Bronchial epithelial cell (primary cell): ENCODE measurements around the gene CFAP119. TPM values are rescaled to one million over a fixed set of nuclear protein-coding genes. Genes with fewer than 3 reads are reported as not detected.

Source experiments
- DNase-seq: peaks from one replicate; pipeline ENCODE4 v3.0.0-alpha.2; 2010; ENCODE audit warnings: low read depth
- FAIRE-seq: peaks from 2 replicates; lab custom pipeline; 2011; peaks lifted over from hg19 to GRCh38; lab: Jason Lieb, UNC
- H3K27me3 ChIP-seq: 2 replicates; pipeline ENCODE4 v1.5.1; 2011; ENCODE audit warnings: low read length; ENCODE audit not compliant: control insufficient read depth, insufficient read depth
- H3K36me3 ChIP-seq: 2 replicates; pipeline ENCODE4 v1.5.1; 2011; ENCODE audit warnings: low read length; ENCODE audit not compliant: control insufficient read depth, insufficient read depth
- H3K4me3 ChIP-seq: 2 replicates; pipeline ENCODE4 v1.5.1; 2011; ENCODE audit warnings: mild to moderate bottlenecking, low read depth, low read length, control low read depth
- CTCF ChIP-seq: IDR thresholded peaks from 2 replicates; pipeline ENCODE4 v1.5.1; 2011; ENCODE audit warnings: mild to moderate bottlenecking, moderate library complexity, low read length, control low read depth, inconsistent platforms; ENCODE audit not compliant: insufficient read depth, severe bottlenecking
- total RNA-seq: library from RNA; depleted of rRNA; stranded (reverse); fragments of >200 nt; gene quantifications from 2 replicates; pipeline ENCODE4 v1.2.1, GENCODE V29; 2014

The CFAP119 gene
- total RNA-seq, 1 donor from 2014 or later: 1.1 TPM

- peak; percentile 97 for DNase-seq
- FAIRE-seq: no peak
- no peak for TF ChIP-seq CTCF
- peaks cover 18% of the 10 kb centered on the region for H3K36me3 ChIP-seq
- H3K27me3 ChIP-seq: no peaks in the 10 kb centered on the region
- peak within 1 kb of the TSS; percentile 80 for H3K4me3 ChIP-seq
Observed at GRCh38 chr16:30747799-30748633, 13.8 kb downstream of the CFAP119 start, which contains the start of gene PHKG2. Gene PHKG2, plus strand, starts transcription at chr16:30748425. Its CDS starts 396 bp downstream, at chr16:30748821.

GRCh38 chr16:30747331-30747730, 14.5 kb downstream of the CFAP119 start:
- H3K4me3 ChIP-seq: peak overlapping the region; percentile 37
- no peaks in the 10 kb centered on the region for H3K27me3 ChIP-seq
- FAIRE-seq (no peak), DNase-seq (peak; percentile 48)
- no peak for TF ChIP-seq CTCF
- H3K36me3 ChIP-seq: peaks cover 22% of the 10 kb centered on the region

- H3K27me3 ChIP-seq: no peaks in the 10 kb centered on the region
- H3K4me3 ChIP-seq: no peak overlapping the region
- DNase-seq (no peak), FAIRE-seq (no peak)
- H3K36me3 ChIP-seq: peaks cover 25% of the 10 kb centered on the region
- no peak for TF ChIP-seq CTCF
Observed at GRCh38 chr16:30746638-30747175, 15.2 kb downstream of the CFAP119 start.

- FAIRE-seq (no peak), DNase-seq (peak; percentile 25)
- TF ChIP-seq CTCF: no peak
Observed at GRCh38 chr16:30745082-30745481, 16.8 kb downstream of the CFAP119 start.

GRCh38 chr16:30744183-30744582, 17.7 kb downstream of the CFAP119 start:
- Histone ChIP-seq H3K36me3 (peaks cover 15% of the 10 kb centered on the region), H3K4me3 (no peak overlapping the region), H3K27me3 (no peaks in the 10 kb centered on the region)
- DNase-seq: no peak
- no peak for FAIRE-seq
- TF ChIP-seq CTCF: no peak

More at GRCh38 chr16:30745082-30745481, 16.8 kb downstream of the CFAP119 start:
- Histone ChIP-seq H3K36me3 (peaks cover 15% of the 10 kb centered on the region), H3K4me3 (no peak overlapping the region), H3K27me3 (no peaks in the 10 kb centered on the region)
